Subcutaneous adipose tissue (tissue), 4 donors: ENCODE data around the gene KDM1A. TPM values are rescaled to one million over a fixed set of nuclear protein-coding genes. Genes with fewer than 3 reads are reported as not detected.

Experiments used
- total RNA-seq, 4 donors: library from RNA; depleted of rRNA; stranded (reverse); fragments of >200 nt; gene quantifications; one replicate each; pipeline ENCODE4 v1.1.0, GENCODE V29; 2016
- TF ChIP-seq, protein P1 (sequence below): fragments of 450-650 bp; IDR thresholded peaks from one replicate; pipeline ENCODE4 v1.5.1; 2016; ENCODE audit warnings: low read depth, mild to moderate bottlenecking, control low read depth, antibody characterized with exemption, moderate library complexity

Gene KDM1A
- total RNA-seq, 4 donors from 2014 or later, result 37.9 to 43.7 (median 38.5) TPM

GRCh38 chr1:23099171-23099536 is 79.9 kb downstream of the KDM1A start:
- TF ChIP-seq, protein P1, sequence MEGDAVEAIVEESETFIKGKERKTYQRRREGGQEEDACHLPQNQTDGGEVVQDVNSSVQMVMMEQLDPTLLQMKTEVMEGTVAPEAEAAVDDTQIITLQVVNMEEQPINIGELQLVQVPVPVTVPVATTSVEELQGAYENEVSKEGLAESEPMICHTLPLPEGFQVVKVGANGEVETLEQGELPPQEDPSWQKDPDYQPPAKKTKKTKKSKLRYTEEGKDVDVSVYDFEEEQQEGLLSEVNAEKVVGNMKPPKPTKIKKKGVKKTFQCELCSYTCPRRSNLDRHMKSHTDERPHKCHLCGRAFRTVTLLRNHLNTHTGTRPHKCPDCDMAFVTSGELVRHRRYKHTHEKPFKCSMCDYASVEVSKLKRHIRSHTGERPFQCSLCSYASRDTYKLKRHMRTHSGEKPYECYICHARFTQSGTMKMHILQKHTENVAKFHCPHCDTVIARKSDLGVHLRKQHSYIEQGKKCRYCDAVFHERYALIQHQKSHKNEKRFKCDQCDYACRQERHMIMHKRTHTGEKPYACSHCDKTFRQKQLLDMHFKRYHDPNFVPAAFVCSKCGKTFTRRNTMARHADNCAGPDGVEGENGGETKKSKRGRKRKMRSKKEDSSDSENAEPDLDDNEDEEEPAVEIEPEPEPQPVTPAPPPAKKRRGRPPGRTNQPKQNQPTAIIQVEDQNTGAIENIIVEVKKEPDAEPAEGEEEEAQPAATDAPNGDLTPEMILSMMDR, result no peak

GRCh38 chr1:23100074-23100748 is 80.9 kb downstream of the KDM1A start:
- TF ChIP-seq, protein P1, result no peak

GRCh38 chr1:23101101-23101827 is 82.0 kb downstream of the KDM1A start:
- TF ChIP-seq, protein P1, result no peak

GRCh38 chr1:23101887-23102286 is 82.6 kb downstream of the KDM1A start:
- TF ChIP-seq, protein P1, result no peak

- TF ChIP-seq, protein P1, result no peak
Measured at GRCh38 chr1:23102289-23102688, 83.0 kb downstream of the KDM1A start.

GRCh38 chr1:23103001-23103889 is 84.0 kb downstream of the KDM1A start:
- TF ChIP-seq, protein P1, result no peak

DNA sequence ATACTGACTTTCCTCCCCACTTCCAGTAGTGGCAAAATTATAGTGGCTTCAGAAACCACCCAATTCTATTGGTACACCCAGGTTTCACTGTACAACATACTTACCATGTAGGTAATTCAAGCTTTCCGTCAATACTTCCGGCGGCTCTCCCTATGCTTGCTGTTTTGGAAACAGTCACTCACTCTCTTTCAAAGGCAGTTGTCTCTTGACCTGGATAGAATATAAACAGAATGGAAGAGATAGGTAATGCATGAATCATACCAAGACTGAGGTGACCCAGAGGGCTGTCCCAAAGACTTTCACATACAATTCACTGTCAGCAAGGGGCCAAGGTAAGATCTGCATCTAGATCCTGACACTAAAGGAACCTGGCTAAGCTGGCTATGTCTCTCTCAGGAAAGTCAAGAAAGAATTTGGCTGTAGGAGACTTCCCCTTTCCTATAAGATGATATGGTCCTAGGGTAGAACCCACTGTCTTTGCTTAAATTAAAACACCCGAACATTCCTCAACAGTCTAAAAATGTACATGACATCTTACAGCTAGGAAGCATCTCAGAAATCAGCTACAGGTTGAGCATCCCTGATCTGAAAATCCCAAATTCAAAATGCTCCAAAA is 89.8 kb downstream of the KDM1A start:
- TF ChIP-seq, protein P1, result no peak
